ENCODE data around the gene CHID1.

DNA sequence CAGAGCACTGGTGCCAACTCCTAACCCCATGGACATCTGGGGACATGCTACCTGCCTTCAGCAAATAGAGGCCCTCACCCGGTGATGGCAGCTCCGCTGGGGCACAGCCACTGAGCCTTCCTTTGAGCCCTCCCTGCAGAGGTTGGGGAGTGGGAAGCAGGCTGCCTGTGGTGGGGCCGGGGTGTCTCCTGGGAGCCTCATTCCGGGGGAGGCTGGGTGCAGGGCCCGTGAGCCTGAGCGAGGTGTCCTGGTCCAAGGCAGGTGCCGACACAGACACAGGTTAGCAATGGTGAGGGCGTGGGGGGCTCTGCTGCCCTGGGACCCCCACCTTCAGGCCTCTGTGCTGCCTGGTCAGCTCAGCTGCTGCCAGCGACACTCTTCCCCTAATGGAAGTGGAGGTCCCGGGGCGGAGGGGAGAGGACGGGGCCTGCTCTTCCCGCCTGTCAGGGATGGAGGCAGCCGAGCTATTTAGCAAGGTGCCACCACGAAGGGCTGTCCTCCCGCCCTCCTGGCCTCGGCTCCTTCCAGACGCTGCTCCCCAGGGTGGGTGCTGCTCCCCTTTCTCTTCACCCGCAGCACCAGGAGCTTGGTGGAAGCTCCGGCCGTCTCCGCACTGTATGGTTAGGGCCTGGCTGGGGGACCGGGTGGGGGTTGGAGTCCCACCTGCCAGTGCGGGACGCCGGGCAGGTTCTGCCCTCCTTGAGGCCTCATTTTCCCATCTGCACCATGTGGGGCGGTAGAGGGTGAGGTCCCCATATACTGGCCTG lies 56.7 kb downstream of the CHID1 start:
- TF ChIP-seq POLR2AphosphoS5 (IDR thresholded peaks at IDR 0.05; ENCODE audit: insufficient read depth in 1 of 2, low read depth in 1 of 2) (no peak), CTCF (IDR thresholded peaks at IDR 0.05) (no peak)
